Dedifferentiated amniotic fluid mesenchymal stem cell (primary cell): ENCODE data around the gene ZNF484.
A peak's percentile ranks its signal among the peaks of the same experiment; 100 is the strongest.
"Not testable (repeated sequence)": the region's sequence is repeated elsewhere in the genome, so short reads cannot be mapped to it uniquely, and the experiment has no call there.

ENCODE experiments used
- DNase-seq: peaks from one replicate; pipeline ENCODE4 v3.0.0-alpha.2; 2016; ENCODE audit errors: extremely low spot score

ZNF484 gene

DNA sequence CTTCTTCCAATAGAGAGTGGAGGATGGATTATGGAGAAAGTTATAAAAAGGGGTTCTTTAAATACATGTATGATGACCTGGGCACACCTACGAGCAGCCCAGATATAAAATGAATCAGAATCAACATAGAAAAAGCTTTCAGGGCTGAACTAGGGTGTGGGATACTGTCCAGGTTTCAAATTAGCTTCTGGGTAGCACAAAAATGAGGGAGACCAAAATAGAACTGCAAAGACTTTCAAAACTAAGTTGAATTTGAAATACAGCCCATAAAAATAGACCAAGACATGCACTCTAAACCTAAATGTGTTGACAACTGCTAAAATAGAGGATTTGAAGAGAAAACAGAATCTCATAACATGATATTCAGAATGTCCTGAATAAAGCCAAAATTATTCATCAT lies 17.0 kb downstream of the ZNF484 start:
- no peak for DNase-seq

- DNase-seq, result no peak
These were observed 20.6 kb downstream of the ZNF484 start for GRCh38 chr9:92857236-92857635.

GRCh38 chr9:92853716-92854115 lies 24.1 kb downstream of the ZNF484 start:
- DNase-seq, result no peak

GRCh38 chr9:92850898-92851297 lies 26.9 kb downstream of the ZNF484 start:
- no peak for DNase-seq

- not testable (repeated sequence) for DNase-seq
These were observed 29.1 kb downstream of the ZNF484 start for GRCh38 chr9:92848740-92849139.

GRCh38 chr9:92846662-92847145 lies 31.1 kb downstream of the ZNF484 start:
- no peak for DNase-seq

DNA sequence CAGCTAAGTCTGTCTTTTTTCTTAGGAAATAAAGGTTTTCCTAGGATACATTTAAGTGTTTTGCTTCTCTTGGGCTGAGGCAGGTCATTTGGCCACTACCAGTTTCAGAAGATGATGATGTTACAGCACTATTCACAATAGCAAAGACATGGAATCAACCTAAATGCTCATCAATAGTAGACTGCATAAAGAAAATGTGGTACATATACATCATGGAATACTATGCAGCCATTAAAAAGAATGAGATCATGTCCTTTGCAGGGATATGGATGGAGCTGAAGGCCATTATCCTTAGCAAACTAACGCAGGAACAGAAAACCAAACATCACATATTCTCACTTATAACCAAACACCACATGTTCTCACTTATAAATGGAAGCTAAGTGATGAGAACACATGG lies 39.4 kb downstream of the ZNF484 start:
- not testable (repeated sequence) for DNase-seq

GRCh38 chr9:92837191-92837590 lies 40.6 kb downstream of the ZNF484 start:
- DNase-seq, result no peak

DNA sequence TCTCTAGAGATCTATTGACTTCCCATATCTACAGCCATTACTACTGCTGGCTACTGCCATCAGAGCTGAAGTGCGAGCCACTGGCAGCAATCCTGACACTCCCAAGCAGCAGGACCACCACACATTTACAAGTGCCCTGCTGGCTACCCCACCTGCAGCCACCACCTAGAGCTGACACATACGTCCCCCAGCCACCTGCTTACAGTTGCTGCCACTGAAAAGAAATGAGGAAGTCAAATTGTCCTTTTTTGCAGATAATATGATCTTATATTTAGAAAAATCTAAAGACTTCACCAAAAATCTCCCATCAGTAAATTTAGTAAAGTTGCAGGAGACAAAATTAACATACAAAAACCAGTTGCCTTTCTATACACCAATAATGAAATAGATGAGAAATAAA lies 48.4 kb downstream of the ZNF484 start:
- DNase-seq, result no peak

DNA sequence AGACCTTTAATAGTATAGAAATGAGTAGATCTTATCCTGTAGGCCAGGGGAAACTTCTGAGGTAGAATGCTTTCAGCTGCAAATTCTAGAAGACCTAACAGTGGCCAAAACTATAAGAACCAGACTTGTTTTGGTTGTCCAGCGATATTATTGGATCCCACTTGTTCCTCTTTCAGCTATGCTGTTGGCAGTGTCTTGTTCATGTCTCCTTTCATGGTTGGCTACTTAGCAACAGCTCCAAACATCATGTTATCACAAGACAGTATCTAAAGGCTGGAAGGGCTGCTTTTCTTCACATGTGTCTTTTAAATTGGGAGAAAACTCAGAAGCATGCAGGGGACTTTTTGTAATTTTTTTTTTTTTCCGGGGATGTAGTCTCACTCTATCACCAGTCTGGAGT lies 52.8 kb downstream of the ZNF484 start:
- not testable (repeated sequence) for DNase-seq

DNA sequence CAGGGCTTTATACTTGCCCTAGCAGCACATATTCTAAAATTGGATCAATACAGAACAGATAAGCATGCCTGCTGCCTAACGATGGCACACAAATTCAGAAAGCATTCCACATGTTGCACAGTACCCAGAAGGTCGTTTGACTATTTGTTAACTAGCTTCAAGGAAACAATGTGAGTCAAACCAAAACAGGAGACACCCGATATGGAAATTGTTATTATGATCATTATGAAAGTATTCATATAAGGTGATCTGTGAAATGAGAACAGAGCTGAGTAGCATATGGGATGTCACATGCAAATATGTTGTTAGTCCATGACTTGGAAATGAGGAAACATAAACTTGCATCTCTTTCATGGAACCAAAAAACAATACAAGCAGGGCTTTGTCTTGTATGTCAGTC lies 56.9 kb downstream of the ZNF484 start:
- no peak for DNase-seq

GRCh38 chr9:92819898-92820297 lies 57.9 kb downstream of the ZNF484 start:
- DNase-seq, result not testable (repeated sequence)

DNA sequence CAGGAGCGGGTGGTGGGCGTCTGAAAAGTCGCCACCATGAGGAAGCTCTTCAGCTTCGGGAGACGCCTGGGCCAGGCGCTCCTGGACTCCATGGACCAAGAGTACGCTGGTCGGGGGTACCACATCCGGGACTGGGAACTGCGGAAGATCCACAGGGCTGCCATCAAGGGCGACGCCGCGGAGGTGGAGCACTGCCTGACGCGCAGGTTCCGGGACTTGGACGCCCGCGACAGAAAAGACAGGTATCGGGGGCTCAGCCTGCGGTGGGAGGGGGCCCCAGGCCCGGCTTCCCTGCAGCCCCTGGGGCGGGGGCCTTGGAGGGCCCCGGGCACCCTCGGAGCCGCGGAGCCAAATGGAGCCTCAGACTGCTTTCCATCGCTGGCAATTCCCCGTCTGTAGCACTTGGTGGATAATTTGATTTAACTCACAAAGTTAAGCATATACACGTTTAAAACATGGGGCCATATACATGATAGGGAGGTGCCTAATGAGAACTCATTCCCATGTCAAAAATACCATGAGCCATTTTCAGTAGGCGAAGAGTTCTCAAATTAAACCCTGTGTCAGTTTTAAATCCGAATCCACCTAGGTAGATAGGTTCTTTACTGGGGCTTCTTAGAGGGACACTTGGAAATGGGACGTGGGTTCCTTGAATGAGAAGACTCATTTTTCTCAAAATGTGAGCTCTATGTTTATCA lies 68.1 kb downstream of the ZNF484 start:
- not testable (repeated sequence) for DNase-seq

- peak; percentile 57 for DNase-seq
These were observed 68.9 kb downstream of the ZNF484 start for GRCh38 chr9:92808726-92809451.

DNA sequence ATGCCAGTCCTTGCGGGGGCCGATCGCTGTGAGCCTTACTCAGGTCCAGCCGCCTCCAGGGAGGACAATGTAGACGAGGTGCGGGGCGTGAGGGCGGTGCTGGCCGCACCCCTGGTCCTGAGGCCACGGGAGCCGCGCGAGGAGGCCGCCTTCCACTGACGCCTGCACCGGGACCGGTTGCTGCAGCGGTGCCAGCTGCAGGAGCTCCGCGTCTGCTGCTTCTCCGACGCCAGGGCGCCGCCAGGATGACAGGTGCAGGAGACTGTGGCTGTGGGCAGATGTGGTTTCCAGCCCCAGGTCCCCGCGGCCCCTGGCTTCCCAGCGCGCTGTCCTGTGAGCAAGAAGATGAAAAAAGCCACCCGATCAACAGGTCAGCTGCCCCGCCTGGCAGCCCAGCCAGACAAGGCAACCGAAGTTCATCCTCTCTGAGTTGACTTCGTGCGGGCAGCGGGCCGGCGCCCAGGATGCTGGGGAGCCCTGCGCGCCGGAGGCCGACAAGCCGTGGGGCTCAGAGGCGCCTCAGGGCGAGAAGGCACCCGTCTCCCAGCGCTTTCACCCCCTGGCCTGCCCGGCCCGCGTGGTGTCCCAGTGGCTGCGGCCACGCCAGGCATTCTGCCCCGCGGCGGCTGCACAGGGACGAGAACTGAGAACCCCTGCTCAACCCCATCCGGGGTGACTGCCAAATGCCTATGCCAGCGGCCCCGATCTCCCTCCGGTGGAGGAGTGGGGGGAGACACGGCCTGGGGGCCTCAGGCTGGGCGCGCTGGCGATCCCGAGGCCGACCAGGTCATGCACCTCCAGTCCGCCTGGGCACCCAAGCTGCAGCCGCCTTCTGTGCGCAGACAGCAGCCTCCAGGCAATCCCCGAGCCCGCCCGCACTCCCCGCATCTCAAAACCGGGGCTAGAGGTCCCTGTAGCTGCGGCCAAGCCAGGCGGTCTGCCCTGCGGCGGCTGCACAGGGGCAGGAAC lies 69.8 kb downstream of the ZNF484 start:
- DNase-seq, result no peak

- DNase-seq, result no peak
These were observed 70.6 kb downstream of the ZNF484 start for GRCh38 chr9:92807031-92807756.

DNA sequence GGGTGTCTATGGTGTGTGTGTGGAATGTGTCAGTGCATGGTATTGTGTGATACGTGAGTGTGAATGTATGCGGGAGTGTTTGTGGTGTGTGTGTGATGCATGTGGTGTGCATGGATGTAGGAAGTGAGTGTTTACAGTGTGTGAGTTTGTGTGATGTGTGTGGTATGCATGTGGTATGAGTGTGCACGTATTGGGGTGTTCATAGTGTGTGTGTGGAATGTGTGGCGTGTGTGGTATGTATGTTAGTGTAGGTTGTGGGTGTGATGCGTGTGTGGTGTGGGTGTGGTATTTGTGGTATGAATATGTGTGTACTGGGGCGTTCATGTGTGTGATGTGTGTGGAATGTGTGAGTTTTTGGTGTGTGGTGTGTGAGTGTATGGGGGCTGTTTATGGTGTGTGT lies 73.1 kb downstream of the ZNF484 start:
- DNase-seq, result no peak

- DNase-seq, result no peak
These were observed 79.5 kb downstream of the ZNF484 start for GRCh38 chr9:92798358-92798757.

GRCh38 chr9:92796337-92796804 lies 81.5 kb downstream of the ZNF484 start:
- not testable (repeated sequence) for DNase-seq

- DNase-seq, result no peak
These were observed 82.1 kb downstream of the ZNF484 start for GRCh38 chr9:92795598-92796336.
